Adrenal gland (tissue), 5 donors: ENCODE results near the gene FRMD5.

Source experiments
- POLR2A ChIP-seq, 2 donors: fragments of 450-650 bp; IDR thresholded peaks; one replicate each; pipeline ENCODE4 v1.6.1; 2017; ENCODE audit warnings: antibody characterized with exemption in 2 of 2, mild to moderate bottlenecking in 2 of 2, moderate library complexity in 1 of 2
- TF ChIP-seq, protein P1 (sequence below), 6 experiments: fragments of 450-650 bp in 4 of 6; fragments of 200-600 bp in 2 of 6; sonication (generic) in 1 of 6; IDR thresholded peaks; 1 replicate in 5 of 6; 2 replicates in 1 of 6; pipeline versions ENCODE4 v1.5.1 to v1.8.0; 2016 to 2021; ENCODE audit warnings: antibody characterized with exemption in 6 of 6, mild to moderate bottlenecking in 2 of 6, moderate library complexity in 1 of 6
- donor health status: DM: no; HTN: no; CAD: no.

DNA sequence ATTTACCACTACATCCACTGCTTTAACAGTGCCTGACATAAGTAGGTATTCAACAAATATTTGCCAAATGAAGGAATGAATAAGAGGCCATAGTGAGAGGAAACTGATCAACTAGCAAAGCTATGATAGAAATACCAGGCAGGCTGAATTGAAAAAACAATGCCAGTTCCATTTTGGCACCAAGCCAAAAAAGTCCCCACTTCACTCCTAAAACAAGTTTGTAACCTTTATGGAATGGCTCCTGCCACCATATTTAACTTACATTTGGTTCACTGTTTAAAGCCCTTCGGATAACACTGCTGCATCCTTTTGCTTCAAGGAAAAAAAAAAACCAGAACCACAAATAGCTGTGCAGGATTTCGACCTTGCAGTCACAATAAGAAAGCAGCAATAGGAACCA, 166.1 kb downstream of the FRMD5 start:
- TF ChIP-seq, protein P1, sequence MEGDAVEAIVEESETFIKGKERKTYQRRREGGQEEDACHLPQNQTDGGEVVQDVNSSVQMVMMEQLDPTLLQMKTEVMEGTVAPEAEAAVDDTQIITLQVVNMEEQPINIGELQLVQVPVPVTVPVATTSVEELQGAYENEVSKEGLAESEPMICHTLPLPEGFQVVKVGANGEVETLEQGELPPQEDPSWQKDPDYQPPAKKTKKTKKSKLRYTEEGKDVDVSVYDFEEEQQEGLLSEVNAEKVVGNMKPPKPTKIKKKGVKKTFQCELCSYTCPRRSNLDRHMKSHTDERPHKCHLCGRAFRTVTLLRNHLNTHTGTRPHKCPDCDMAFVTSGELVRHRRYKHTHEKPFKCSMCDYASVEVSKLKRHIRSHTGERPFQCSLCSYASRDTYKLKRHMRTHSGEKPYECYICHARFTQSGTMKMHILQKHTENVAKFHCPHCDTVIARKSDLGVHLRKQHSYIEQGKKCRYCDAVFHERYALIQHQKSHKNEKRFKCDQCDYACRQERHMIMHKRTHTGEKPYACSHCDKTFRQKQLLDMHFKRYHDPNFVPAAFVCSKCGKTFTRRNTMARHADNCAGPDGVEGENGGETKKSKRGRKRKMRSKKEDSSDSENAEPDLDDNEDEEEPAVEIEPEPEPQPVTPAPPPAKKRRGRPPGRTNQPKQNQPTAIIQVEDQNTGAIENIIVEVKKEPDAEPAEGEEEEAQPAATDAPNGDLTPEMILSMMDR (IDR thresholded peaks at IDR 0.05) = no peak
- no peak for TF ChIP-seq POLR2A (IDR thresholded peaks at IDR 0.05)
